SU-DHL-6 (cell line): ENCODE data around the gene SUMF1.

Experiments used
- EZH2phosphoT487 ChIP-seq: fragments of 200-600 bp; sonication (generic), shearing (Covaris generic); conservative IDR thresholded peaks from 2 replicates; pipeline ENCODE4 v1.6.1; 2018; ENCODE audit warnings: mild to moderate bottlenecking, antibody characterized with exemption, low read length, moderate library complexity, mixed read lengths
- TF ChIP-seq, protein P1 (sequence below): fragments of 200-600 bp; sonication (generic); IDR thresholded peaks from one replicate; pipeline ENCODE4 v1.5.1; 2017; ENCODE audit warnings: antibody characterized with exemption, mild to moderate bottlenecking, low read length, moderate library complexity; ENCODE audit not compliant: insufficient read depth, poor library complexity, severe bottlenecking

GRCh38 chr3:4408958-4409357, 58.1 kb downstream of the SUMF1 start:
- TF ChIP-seq, protein P1, sequence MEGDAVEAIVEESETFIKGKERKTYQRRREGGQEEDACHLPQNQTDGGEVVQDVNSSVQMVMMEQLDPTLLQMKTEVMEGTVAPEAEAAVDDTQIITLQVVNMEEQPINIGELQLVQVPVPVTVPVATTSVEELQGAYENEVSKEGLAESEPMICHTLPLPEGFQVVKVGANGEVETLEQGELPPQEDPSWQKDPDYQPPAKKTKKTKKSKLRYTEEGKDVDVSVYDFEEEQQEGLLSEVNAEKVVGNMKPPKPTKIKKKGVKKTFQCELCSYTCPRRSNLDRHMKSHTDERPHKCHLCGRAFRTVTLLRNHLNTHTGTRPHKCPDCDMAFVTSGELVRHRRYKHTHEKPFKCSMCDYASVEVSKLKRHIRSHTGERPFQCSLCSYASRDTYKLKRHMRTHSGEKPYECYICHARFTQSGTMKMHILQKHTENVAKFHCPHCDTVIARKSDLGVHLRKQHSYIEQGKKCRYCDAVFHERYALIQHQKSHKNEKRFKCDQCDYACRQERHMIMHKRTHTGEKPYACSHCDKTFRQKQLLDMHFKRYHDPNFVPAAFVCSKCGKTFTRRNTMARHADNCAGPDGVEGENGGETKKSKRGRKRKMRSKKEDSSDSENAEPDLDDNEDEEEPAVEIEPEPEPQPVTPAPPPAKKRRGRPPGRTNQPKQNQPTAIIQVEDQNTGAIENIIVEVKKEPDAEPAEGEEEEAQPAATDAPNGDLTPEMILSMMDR: no peak
- TF ChIP-seq EZH2phosphoT487: no peak
